ENCODE data around the gene FLYWCH1. TPM values are rescaled to one million over a fixed set of nuclear protein-coding genes. Genes with fewer than 3 reads are reported as not detected.

The FLYWCH1 gene
- total and polyA plus RNA-seq, 2 of the 8 experiments (the other 6 are each of a cell fraction or from before 2014, with no cell fraction given): 12.4 to 23.5 TPM

DNA sequence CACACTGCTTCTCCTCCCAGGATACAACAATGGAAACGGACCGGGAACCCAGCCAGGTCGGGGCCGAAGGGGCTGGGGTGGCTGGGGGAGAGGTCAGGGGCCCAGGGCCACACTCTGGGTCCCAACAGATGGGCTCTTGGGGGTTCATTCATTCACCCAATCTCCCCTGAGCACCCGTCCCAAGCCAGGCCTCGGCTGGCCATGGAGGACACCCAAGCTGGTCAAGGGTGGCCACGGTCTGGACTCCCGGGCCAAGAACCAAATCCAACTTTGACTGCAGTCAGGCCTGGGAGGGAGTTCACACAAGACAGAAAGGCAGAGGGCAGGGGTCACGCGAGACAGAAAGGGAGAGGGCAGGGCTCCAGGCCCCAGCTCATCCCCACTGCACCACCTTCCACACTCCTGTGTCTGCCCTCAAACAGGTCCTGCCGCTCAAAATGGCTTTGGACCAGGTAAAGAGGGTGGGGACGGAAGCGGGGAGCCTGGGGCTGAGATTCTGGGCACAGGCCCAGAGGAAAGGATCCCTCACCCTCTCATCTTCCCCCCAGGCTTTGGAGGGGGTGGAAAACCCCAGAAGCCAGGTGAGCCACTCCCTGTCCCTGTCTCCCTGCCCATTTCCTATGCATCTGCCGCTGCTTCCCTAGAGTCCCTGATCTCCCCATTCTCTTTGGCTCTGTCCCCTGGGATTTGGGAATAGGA lies 80.8 kb downstream of the FLYWCH1 start:
- ChIA-PET CTCF (ENCODE audit: partially characterized antibody) (interaction anchor here (1.0 to 5.2 kb wide), 4 partner anchors 9 to 66 kb away, joined by 3 to 24 read pairs (median 6); no protein-coding TSS in a partner anchor), POLR2A (ENCODE audit: partially characterized antibody) (interaction anchor here (1.1 to 15.2 kb wide), 10 partner anchors 9 to 31 kb away, joined by 3 to 200 read pairs (median 6); partner anchors contain the start of genes CLDN6, HCFC1R1, THOC6 and TNFRSF12A)
- Histone ChIP-seq H2BK12ac (ENCODE audit: low read depth, low read length) (peak overlapping the region; percentile 92; the same call in 1 of the 2 replicates), H2BK5ac (ENCODE audit: low read depth, low read length) (no peak overlapping the region; the same call in 1 of the 2 replicates), H3K18ac (ENCODE audit: extremely low read depth, low read length) (no peak overlapping the region; the same call in 1 of the 2 replicates), H4K91ac (replicated peaks; ENCODE audit: insufficient read length, low read length) (peak overlapping the region; percentile 40), H2AFZ (ENCODE audit: low read length) (no peak overlapping the region), H3K56ac (replicated peaks; ENCODE audit: insufficient read length, low read depth, low read length) (no peak overlapping the region), H4K20me1 (replicated peaks in 1 of 2; ENCODE audit: control insufficient read depth in 1 of 2, insufficient read depth in 2 of 2, low read length in 2 of 2) (no peaks in the 10 kb centered on the region), H4K8ac (ENCODE audit: extremely low read depth, insufficient read depth, low read length) (no peak overlapping the region), H3K79me2 (ENCODE audit: control insufficient read depth in 1 of 2, insufficient read depth in 2 of 2, low read length in 2 of 2) (no peaks in the 10 kb centered on the region), H3K9ac (replicated peaks in 1 of 4; ENCODE audit: extremely low read depth in 1 of 4, low read depth in 3 of 4, low read length in 3 of 4) (no peak overlapping the region), H4K5ac (ENCODE audit: insufficient read length, low read depth, low read length) (no peak overlapping the region), H3K79me1 (ENCODE audit: low read depth, low read length) (no peaks in the 10 kb centered on the region), H2BK120ac (replicated peaks; ENCODE audit: low read depth, low read length) (no peak overlapping the region), H2AK5ac (ENCODE audit: low read depth, low read length) (0 out of 2 replicates have a peak overlapping the region, but pooled peaks have one; percentile 75), H2BK15ac (ENCODE audit: low read length) (peak overlapping the region; percentile 61; the same call in 1 of the 2 replicates), H3K9me3 (ENCODE audit: insufficient read depth in 2 of 2, low read depth in 1 of 2, low read length in 1 of 2) (no peaks in the 10 kb centered on the region), H2BK20ac (ENCODE audit: low read length) (0 out of 2 replicates have a peak overlapping the region, but pooled peaks have one; percentile 66), H3K27me3 (replicated peaks in 1 of 4; ENCODE audit: control insufficient read depth in 3 of 4, extremely low read depth in 1 of 4, insufficient read depth in 3 of 4, low read length in 3 of 4) (no peaks in the 10 kb centered on the region; a peak in 1 of 7 replicates), H3K23me2 (ENCODE audit: low read depth, low read length) (no peaks in the 10 kb centered on the region; the same call in 1 of the 2 replicates), H3K36me3 (ENCODE audit: control insufficient read depth in 2 of 4, insufficient read depth in 4 of 4, low read length in 3 of 4) (no peaks in the 10 kb centered on the region), H3K27ac (ENCODE audit: low read depth, low read length) (no peak overlapping the region), H3K4me1 (replicated peaks in 1 of 4; ENCODE audit: control insufficient read depth in 3 of 4, insufficient read depth in 4 of 4, low read length in 3 of 4) (peaks cover 0 to 41% (median 22%) of the 10 kb centered on the region in 4 experiments; a peak in 6 of 7 replicates), H3K4me2 (ENCODE audit: insufficient read depth in 1 of 2, low read depth in 2 of 2, low read length in 2 of 2) (no peak overlapping the region), H3K14ac (ENCODE audit: insufficient read length) (no peak overlapping the region), H3K4me3 (ENCODE audit: extremely low read depth in 1 of 4, insufficient read depth in 2 of 4, low read depth in 3 of 4, low read length in 4 of 4) (no peak overlapping the region), H3K4ac (replicated peaks; ENCODE audit: insufficient read length, low read depth, low read length) (no peak overlapping the region), H3K23ac (ENCODE audit: insufficient read length) (no peak overlapping the region)
- FAIRE-seq: no peak
- no peak for DNase-seq (ENCODE audit: low read depth in 1 of 2, low spot score in 2 of 2)
- 96% methylated on average over 9 of the region's 14 CpGs; no CpG with 5 or more reads in 1 of the 2 experiments for WGBS, 2 experiments (ENCODE audit: extremely low coverage in 1 of 2, insufficient coverage in 1 of 2, insufficient read length in 1 of 2, insufficient replicate concordance in 2 of 2, low coverage in 1 of 2, low lambda C conversion rate in 2 of 2, missing lambda C conversion rate in 1 of 2)

Measured in H1 (cell line).